ENCODE measurements around the gene TNIP2.
"Not testable (repeated sequence)": the region's sequence is repeated elsewhere in the genome, so short reads cannot be mapped to it uniquely, and the experiment has no call there.

The TNIP2 gene

DNA sequence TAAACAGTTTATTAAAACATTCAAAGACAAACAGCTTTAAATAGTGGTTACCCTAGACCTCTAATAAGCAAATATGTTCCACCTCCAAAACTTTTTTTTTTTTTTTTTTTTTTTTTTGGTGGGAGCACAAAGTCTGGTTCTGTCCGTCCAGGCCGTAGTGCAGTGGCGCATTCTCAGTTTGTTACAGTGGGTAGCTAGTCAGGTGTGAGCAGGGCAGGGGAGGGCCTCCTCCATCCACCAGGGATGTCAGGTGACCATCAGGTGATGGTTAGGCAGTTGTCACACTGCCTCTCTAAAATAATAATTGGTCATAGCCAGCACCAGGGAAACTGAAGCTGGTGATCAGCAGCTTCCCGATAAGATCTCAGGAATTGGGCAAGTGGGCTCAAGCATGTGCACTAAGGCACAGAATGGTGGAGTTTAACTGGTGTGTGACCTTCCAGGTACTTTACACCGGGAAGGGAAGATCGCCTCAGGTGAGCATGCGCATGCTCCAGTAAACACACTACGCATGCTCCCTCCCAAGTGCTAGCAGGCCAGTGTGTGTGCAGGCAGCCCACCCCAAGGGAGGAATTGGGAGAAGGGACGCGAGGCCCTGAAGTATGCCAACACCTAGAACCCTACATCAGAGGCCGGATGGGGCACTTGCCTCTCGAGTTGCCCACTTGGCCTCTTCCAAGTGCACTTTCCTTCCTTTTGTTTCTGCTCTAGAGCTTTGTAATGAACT, 27.2 kb downstream of the TNIP2 start:
- peaks cover 11% of the 10 kb centered on the region for H3K36me3 ChIP-seq (ENCODE audit: control insufficient read depth, insufficient read depth, low read length)
- no peak overlapping the region for H3K9ac ChIP-seq (ENCODE audit: low read length)
- H3K27me3 ChIP-seq (ENCODE audit: control insufficient read depth, insufficient read depth, low read length) = no peaks in the 10 kb centered on the region
- H3K4me1 ChIP-seq (ENCODE audit: control insufficient read depth, insufficient read depth, low read length) = no peaks in the 10 kb centered on the region
- no peak overlapping the region for H3K4me3 ChIP-seq (ENCODE audit: low read length)
- no peak overlapping the region for H3K27ac ChIP-seq (ENCODE audit: low read depth, low read length)

DNA sequence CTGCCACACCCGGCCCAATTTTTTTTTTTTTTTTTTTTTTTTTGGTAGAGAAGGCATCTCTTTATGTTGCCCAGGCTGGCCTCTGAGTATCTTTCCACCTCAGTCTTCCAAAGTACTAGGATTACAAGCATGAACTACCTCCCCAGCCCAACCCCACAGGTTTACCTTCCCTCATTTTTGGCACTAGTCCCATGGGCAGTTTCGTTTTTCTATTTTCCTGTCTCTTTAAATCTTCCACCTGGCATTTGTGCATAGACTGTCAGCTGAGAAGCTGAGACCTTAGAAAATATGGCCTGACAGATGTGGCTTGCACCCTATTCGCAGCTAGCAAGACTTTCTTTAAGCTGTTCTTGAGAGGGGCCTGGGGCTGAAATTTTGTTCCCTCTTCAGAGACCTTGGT, 27.9 kb downstream of the TNIP2 start:
- H3K9ac ChIP-seq (ENCODE audit: low read length) = no peak overlapping the region
- no peak overlapping the region for H3K27ac ChIP-seq (ENCODE audit: low read depth, low read length)
- no peaks in the 10 kb centered on the region for H3K27me3 ChIP-seq (ENCODE audit: control insufficient read depth, insufficient read depth, low read length)
- peaks cover 8% of the 10 kb centered on the region for H3K36me3 ChIP-seq (ENCODE audit: control insufficient read depth, insufficient read depth, low read length)
- H3K4me1 ChIP-seq (ENCODE audit: control insufficient read depth, insufficient read depth, low read length) = no peaks in the 10 kb centered on the region
- no peak overlapping the region for H3K4me3 ChIP-seq (ENCODE audit: low read length)

DNA sequence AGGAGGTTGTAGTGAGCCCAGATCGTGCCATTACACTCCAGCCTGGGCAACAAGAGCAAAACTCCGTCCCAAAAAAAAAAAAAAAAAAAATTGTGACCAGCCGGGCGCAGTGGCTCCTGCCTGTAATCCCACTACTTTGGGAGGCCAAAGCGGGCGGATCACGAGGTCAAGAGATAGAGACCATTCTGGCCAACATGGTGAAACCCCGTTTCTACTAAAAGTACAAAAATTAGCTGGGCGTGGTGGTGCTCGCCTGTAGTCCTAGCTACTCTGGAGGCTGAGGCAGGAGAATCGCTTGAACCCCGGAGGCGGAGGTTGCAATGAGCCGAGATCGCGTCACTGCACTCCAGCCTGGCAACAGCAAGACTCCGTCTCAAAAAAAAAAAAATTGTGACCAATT, 29.3 kb downstream of the TNIP2 start:
- H3K27me3 ChIP-seq (ENCODE audit: control insufficient read depth, insufficient read depth, low read length); H3K4me3 ChIP-seq (ENCODE audit: low read length); H3K27ac ChIP-seq (ENCODE audit: low read depth, low read length); H3K4me1 ChIP-seq (ENCODE audit: control insufficient read depth, insufficient read depth, low read length); H3K9ac ChIP-seq (ENCODE audit: low read length); H3K36me3 ChIP-seq (ENCODE audit: control insufficient read depth, insufficient read depth, low read length): not testable (repeated sequence)

DNA sequence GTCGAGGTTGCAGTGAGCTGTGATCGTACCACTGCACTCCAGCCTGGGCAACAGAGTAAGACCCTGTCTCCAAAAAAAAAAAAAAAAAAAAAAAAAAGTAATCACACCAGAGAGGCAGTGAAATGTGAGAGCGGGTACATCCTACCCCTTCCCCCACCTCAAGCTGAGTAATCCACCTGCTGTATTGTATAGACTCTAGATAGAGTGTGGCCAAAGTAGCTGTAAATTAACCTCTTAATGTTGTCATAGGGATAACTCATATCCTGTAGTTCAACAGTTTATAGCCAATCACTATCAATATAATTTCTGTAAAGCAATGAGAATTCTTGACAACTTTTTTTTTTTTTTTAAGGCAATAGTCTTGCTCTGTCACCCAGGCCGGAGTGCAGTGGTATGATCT, 30.8 kb downstream of the TNIP2 start:
- no peaks in the 10 kb centered on the region for H3K4me1 ChIP-seq (ENCODE audit: control insufficient read depth, insufficient read depth, low read length)
- H3K27me3 ChIP-seq (ENCODE audit: control insufficient read depth, insufficient read depth, low read length) = no peaks in the 10 kb centered on the region
- H3K27ac ChIP-seq (ENCODE audit: low read depth, low read length) = no peak overlapping the region
- H3K4me3 ChIP-seq (ENCODE audit: low read length) = no peak overlapping the region
- H3K9ac ChIP-seq (ENCODE audit: low read length) = no peak overlapping the region
- no peaks in the 10 kb centered on the region for H3K36me3 ChIP-seq (ENCODE audit: control insufficient read depth, insufficient read depth, low read length)

DNA sequence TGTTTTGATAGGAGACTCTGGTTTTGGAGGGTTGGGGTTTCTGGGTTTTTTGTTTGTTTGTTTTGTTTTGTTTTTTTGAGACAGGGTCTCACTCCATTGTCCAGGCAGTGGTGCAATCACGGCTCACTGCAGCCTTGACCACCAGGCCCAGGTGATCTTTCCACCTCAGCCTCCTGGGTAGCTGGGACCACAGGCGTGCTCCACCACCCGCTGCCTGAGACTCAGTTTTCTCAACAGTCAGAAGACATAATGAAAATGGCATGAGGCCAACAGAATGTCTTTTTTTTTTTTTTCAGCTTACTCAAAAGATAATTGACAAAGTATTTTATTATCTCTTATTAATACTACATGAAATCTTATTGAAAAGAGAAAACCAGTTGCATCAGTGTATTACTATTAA, 32.4 kb downstream of the TNIP2 start:
- H3K4me3 ChIP-seq (ENCODE audit: low read length) = no peak overlapping the region
- no peaks in the 10 kb centered on the region for H3K27me3 ChIP-seq (ENCODE audit: control insufficient read depth, insufficient read depth, low read length)
- no peak overlapping the region for H3K27ac ChIP-seq (ENCODE audit: low read depth, low read length)
- no peaks in the 10 kb centered on the region for H3K36me3 ChIP-seq (ENCODE audit: control insufficient read depth, insufficient read depth, low read length)
- no peak overlapping the region for H3K9ac ChIP-seq (ENCODE audit: low read length)
- no peaks in the 10 kb centered on the region for H3K4me1 ChIP-seq (ENCODE audit: control insufficient read depth, insufficient read depth, low read length)

DNA sequence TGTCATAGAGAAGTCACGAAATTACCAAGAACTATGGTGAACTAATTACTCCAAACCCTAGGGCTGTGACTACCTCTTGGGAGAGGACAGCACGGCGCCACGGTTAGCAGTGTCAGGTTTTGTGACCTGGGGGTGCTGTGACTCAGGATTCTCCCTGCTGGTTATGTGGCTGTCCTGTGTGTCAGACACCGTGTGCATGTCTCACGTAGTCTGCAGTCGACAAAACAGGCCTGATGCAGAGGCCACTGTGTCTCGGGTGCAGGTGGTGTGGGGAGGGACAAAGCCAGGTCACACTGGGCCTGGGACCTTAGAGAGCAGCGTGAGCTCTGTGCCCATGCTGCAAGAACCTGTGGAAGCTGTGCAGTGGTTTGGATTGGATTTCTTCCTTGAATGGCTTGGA, 34.1 kb downstream of the TNIP2 start:
- Histone ChIP-seq H3K9ac (ENCODE audit: low read length) (no peak overlapping the region), H3K27me3 (ENCODE audit: control insufficient read depth, insufficient read depth, low read length) (no peaks in the 10 kb centered on the region), H3K27ac (ENCODE audit: low read depth, low read length) (no peak overlapping the region), H3K36me3 (ENCODE audit: control insufficient read depth, insufficient read depth, low read length) (peaks cover 3% of the 10 kb centered on the region), H3K4me1 (ENCODE audit: control insufficient read depth, insufficient read depth, low read length) (no peaks in the 10 kb centered on the region), H3K4me3 (ENCODE audit: low read length) (no peak overlapping the region)

DNA sequence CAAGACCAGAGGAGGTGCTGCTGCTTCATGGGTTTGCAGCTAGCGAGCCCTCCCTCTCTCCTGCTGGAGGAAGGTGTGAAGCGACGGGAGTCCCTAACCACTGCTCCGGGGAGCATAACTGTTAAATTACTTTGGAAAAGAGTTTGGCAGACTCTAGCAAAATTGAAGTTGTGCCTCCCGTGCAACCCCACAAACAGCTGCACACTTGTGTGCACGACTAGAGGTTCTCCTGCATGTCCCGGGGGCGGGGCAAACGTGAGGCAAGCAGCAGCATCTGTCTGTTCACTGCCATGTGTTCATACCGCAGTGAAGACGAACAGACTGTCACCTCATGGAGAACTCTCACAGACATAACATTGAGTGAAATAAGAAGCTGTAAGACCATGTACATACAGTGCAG, 34.5 kb downstream of the TNIP2 start:
- Histone ChIP-seq H3K9ac (ENCODE audit: low read length) (no peak overlapping the region), H3K4me1 (ENCODE audit: control insufficient read depth, insufficient read depth, low read length) (no peaks in the 10 kb centered on the region), H3K27ac (ENCODE audit: low read depth, low read length) (no peak overlapping the region), H3K4me3 (ENCODE audit: low read length) (no peak overlapping the region), H3K27me3 (ENCODE audit: control insufficient read depth, insufficient read depth, low read length) (no peaks in the 10 kb centered on the region), H3K36me3 (ENCODE audit: control insufficient read depth, insufficient read depth, low read length) (peaks cover 3% of the 10 kb centered on the region)

DNA sequence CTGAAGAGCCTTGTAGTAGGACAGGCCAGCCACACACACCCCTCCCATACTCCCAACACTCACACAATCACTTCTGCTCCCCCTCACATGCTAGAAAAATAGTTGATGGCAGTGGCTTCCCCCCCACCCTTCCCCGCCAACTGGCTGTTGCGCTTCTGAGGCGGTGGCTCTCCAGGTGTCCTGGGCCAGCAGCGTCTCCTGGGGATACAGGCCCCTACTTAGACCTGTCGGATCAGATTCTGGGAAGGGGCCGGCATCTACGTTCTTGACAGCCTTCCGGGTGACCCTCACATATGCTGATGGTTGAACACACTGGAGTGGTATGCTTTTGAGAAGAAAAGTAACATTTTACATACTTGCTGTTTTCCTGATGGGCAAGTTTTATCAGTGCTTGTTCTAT, 39.9 kb downstream of the TNIP2 start:
- peaks cover 13% of the 10 kb centered on the region for H3K36me3 ChIP-seq (ENCODE audit: control insufficient read depth, insufficient read depth, low read length)
- no peak overlapping the region for H3K27ac ChIP-seq (ENCODE audit: low read depth, low read length)
- no peaks in the 10 kb centered on the region for H3K4me1 ChIP-seq (ENCODE audit: control insufficient read depth, insufficient read depth, low read length)
- no peak overlapping the region for H3K9ac ChIP-seq (ENCODE audit: low read length)
- H3K4me3 ChIP-seq (ENCODE audit: low read length) = no peak overlapping the region
- H3K27me3 ChIP-seq (ENCODE audit: control insufficient read depth, insufficient read depth, low read length) = no peaks in the 10 kb centered on the region

DNA sequence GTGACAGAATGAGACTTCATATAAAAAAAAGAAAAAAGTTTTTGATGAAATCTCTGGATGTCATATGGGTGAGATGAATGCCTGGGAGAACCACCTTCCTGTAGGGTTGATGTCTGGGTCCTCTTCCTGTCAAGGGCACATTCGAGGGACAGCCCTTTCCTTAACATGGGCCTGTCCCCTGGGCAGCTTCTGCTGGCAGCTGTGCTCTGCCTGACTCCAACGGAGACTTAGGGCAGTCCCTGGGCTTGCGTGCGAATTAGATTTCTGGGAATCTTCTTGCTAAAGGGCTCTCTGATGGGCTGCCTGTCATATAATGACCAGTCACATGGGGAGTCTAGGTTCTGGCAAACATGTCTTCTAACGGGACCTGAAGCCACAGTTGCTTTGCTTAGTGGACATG, 40.7 kb downstream of the TNIP2 start:
- no peaks in the 10 kb centered on the region for H3K4me1 ChIP-seq (ENCODE audit: control insufficient read depth, insufficient read depth, low read length)
- no peak overlapping the region for H3K9ac ChIP-seq (ENCODE audit: low read length)
- H3K27ac ChIP-seq (ENCODE audit: low read depth, low read length) = no peak overlapping the region
- H3K36me3 ChIP-seq (ENCODE audit: control insufficient read depth, insufficient read depth, low read length) = peaks cover 13% of the 10 kb centered on the region
- H3K4me3 ChIP-seq (ENCODE audit: low read length) = no peak overlapping the region
- no peaks in the 10 kb centered on the region for H3K27me3 ChIP-seq (ENCODE audit: control insufficient read depth, insufficient read depth, low read length)

DNA sequence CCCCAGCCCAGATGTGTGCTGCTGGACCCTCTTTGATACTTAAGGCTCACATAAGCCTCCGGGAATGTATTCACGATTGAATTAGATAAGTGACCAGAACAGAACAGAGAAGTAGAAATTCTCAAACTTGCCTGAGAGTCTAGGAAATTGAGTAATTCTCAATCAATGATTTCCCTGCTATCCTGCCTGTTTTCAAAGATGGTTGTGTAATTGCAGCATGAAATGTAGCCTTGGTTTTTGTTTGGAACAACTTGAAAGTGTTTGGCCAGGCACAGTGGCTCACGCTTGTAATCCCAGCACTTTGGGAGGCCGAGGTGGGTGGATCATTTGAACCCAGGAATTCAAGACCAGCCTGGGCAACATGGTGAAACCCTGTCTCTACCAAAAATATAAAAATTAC, 41.2 kb downstream of the TNIP2 start:
- H3K36me3 ChIP-seq (ENCODE audit: control insufficient read depth, insufficient read depth, low read length) = peaks cover 13% of the 10 kb centered on the region
- H3K27ac ChIP-seq (ENCODE audit: low read depth, low read length) = no peak overlapping the region
- H3K4me1 ChIP-seq (ENCODE audit: control insufficient read depth, insufficient read depth, low read length) = no peaks in the 10 kb centered on the region
- H3K9ac ChIP-seq (ENCODE audit: low read length) = no peak overlapping the region
- no peak overlapping the region for H3K4me3 ChIP-seq (ENCODE audit: low read length)
- no peaks in the 10 kb centered on the region for H3K27me3 ChIP-seq (ENCODE audit: control insufficient read depth, insufficient read depth, low read length)

DNA sequence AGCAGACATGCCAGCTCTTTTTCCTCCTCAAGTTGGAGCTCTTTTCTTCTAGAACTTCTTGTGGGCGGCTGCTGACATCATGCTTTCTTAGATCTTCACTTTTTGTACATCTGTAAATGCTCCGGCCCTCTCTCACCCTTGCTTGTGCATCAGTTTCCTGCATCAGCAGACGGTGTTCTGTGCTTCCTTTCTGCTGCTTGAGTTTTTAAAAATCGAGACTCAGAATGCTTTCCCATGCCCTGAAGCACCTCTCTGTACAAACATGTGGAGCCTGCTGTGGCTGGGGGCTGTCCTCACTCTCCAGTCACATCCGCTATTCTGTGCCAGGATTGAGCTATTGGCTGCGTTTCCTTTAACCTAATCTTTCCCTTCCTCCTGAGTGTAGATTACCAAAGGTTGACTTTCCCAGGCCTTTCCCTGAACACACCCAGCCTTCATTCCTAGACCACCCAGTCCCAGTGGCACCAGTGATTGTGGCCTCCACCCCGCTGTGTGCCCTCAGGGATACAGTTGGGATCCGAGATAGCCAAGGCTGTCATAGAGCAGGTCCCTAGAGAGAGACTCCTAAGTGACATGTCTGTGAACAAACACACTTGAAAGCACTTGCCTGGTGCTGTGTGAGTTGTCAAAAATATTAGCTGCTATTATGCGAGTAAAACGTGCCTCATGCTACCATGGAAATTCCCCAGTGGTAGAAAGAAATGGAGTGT, 41.9 kb downstream of the TNIP2 start:
- H3K27me3 ChIP-seq (ENCODE audit: control insufficient read depth, insufficient read depth, low read length) = no peaks in the 10 kb centered on the region
- peaks cover 13% of the 10 kb centered on the region for H3K36me3 ChIP-seq (ENCODE audit: control insufficient read depth, insufficient read depth, low read length)
- peak overlapping the region; percentile 53 for H3K27ac ChIP-seq (ENCODE audit: low read depth, low read length)
- no peak overlapping the region for H3K9ac ChIP-seq (ENCODE audit: low read length)
- no peak overlapping the region for H3K4me3 ChIP-seq (ENCODE audit: low read length)
- H3K4me1 ChIP-seq (ENCODE audit: control insufficient read depth, insufficient read depth, low read length) = no peaks in the 10 kb centered on the region

DNA sequence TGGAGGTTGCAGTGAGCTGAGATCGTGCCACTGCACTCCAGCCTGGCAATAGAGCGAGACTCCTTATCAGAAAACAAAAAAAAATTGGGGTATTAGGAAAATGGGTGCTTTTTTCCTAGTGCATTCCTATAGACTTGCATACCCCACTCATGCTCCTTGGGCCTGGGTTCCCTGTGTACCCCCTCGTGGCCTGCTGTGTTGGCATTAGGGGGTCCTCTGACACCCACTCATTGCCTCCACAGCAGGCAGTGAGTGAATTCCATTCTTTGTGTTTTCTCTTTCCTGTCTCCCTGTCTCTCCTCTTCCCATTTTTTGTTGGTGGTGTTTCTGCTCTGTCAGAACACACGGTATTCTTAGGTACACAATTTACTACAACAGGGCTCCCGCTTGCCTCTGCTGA, 42.8 kb downstream of the TNIP2 start:
- H3K27me3 ChIP-seq (ENCODE audit: control insufficient read depth, insufficient read depth, low read length) = no peaks in the 10 kb centered on the region
- peaks cover 13% of the 10 kb centered on the region for H3K36me3 ChIP-seq (ENCODE audit: control insufficient read depth, insufficient read depth, low read length)
- H3K4me3 ChIP-seq (ENCODE audit: low read length) = no peak overlapping the region
- no peaks in the 10 kb centered on the region for H3K4me1 ChIP-seq (ENCODE audit: control insufficient read depth, insufficient read depth, low read length)
- H3K27ac ChIP-seq (ENCODE audit: low read depth, low read length) = no peak overlapping the region
- no peak overlapping the region for H3K9ac ChIP-seq (ENCODE audit: low read length)

DNA sequence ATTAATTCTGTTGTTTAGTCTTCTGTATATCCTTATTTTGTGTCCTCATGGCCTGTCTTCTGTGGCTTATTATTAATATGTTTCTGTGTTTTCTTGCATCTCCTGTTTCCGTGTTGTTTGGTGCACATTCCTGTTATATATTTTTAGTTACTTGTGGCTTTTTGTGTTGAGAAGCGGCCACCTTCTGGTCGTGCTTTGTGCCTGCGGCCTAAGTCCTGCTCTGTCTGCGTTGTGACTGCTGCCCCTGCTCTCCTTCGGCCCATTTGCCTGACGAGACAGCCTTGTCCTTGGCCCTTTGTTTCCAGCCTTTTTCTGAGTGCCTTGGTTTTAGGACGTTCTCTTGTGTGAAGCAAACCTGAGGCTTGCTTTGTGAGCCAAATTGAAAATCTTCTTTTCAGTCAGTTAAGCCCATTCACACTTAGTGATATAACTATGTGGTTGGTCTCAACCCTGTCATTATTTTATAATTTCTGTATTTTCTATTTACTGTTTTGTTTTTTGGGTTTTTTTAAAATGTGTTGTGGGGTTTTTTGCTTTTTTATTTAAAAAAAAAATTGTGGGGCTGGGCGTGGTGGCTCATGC, 43.8 kb downstream of the TNIP2 start:
- Histone ChIP-seq H3K27ac (ENCODE audit: low read depth, low read length) (no peak overlapping the region), H3K9ac (ENCODE audit: low read length) (no peak overlapping the region), H3K4me3 (ENCODE audit: low read length) (no peak overlapping the region), H3K27me3 (ENCODE audit: control insufficient read depth, insufficient read depth, low read length) (no peaks in the 10 kb centered on the region), H3K36me3 (ENCODE audit: control insufficient read depth, insufficient read depth, low read length) (peaks cover 11% of the 10 kb centered on the region), H3K4me1 (ENCODE audit: control insufficient read depth, insufficient read depth, low read length) (no peaks in the 10 kb centered on the region)
